ENCODE data around the gene PRPF40B.

PRPF40B gene

DNA sequence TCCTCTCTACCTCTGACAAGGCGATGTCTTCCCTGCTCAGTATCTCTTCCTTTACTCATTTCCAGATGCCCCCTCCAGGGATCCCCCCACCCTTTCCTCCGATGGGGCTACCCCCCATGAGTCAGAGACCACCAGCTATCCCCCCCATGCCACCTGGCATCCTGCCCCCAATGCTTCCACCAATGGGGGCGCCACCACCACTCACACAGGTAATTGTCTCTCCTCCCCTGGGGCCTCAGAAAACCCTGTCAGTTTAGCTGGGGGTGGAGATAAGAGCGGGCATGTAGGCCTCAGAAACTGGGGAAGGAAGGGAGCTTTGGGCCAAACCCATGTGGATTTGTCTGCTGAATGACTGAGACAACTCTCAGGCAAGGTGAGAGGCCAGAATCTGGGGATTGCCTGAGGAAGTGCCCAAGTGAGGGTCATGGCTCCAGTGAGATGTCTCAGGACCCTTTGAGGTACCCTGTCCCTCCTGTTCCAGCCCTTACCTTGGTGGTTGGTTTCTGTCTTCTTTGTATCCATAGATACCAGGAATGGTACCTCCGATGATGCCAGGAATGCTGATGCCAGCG lies 8.1 kb downstream of the PRPF40B start:
- TF ChIP-seq, protein P1, sequence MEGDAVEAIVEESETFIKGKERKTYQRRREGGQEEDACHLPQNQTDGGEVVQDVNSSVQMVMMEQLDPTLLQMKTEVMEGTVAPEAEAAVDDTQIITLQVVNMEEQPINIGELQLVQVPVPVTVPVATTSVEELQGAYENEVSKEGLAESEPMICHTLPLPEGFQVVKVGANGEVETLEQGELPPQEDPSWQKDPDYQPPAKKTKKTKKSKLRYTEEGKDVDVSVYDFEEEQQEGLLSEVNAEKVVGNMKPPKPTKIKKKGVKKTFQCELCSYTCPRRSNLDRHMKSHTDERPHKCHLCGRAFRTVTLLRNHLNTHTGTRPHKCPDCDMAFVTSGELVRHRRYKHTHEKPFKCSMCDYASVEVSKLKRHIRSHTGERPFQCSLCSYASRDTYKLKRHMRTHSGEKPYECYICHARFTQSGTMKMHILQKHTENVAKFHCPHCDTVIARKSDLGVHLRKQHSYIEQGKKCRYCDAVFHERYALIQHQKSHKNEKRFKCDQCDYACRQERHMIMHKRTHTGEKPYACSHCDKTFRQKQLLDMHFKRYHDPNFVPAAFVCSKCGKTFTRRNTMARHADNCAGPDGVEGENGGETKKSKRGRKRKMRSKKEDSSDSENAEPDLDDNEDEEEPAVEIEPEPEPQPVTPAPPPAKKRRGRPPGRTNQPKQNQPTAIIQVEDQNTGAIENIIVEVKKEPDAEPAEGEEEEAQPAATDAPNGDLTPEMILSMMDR (IDR thresholded peaks at IDR 0.05; ENCODE audit: extremely low read depth, insufficient read depth, missing control alignments): no peak
- DNase-seq (ENCODE audit: low spot score): no peak
- in situ Hi-C loops (cut with MboI; ENCODE audit: low pct_unique_long_range_greater_than_20kb, low sequenced_read_pairs, unreplicated experiment): no loop called here

DNA sequence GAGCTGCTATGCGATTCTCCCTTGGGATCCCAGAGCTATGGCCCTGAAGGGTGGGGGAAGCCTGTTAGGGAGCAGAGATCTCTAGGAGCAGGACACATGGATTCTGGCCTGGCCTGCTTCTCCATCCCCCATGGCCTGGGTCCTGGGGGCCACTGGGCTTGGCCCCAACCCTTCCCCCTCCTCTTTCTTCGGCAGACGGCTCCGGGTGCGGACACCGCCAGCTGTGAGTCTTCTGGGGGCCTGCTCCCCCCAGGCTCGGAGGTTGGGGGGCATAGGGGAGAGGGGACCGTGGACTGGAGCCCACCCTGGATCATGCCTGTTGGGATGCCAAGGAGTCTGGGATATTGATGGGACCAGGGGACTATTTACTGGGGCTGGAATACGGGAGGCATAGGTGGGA lies 9.0 kb downstream of the PRPF40B start:
- no peak for DNase-seq (ENCODE audit: low spot score)
- TF ChIP-seq, protein P1 (IDR thresholded peaks at IDR 0.05; ENCODE audit: extremely low read depth, insufficient read depth, missing control alignments): no peak
- in situ Hi-C loops (cut with MboI; ENCODE audit: low pct_unique_long_range_greater_than_20kb, low sequenced_read_pairs, unreplicated experiment): no loop called here

DNA sequence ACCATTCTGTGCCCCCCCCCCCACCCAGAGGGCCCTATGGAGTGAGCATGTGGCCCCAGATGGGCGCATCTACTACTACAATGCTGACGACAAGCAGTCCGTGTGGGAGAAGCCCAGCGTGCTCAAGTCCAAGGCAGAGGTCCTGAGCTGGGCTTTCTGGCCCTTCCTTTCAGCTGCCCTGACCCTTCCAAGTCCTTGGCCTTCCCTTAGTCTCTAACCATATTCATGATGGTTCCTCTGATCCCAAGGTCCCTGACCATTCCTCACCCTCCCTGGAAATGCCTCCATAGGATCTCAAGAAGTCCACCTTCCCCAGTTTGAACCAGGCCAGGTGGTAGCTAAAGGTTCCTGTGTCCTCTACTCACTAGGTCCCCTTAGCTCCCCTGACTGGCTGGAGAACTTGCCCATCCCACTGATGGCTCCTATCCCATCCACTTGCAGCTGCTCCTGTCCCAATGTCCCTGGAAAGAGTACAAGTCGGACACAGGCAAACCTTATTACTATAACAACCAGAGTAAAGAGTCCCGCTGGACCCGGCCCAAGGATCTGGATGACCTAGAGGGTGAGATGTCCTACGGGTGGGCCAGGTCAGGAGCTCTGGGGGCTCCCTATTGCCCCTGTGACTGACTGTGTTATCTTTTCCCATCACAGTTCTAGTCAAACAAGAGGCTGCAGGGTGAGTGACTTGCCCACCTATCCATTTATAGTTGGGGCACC lies 9.8 kb downstream of the PRPF40B start:
- in situ Hi-C loops (cut with MboI; ENCODE audit: low pct_unique_long_range_greater_than_20kb, low sequenced_read_pairs, unreplicated experiment): no loop called here
- DNase-seq (ENCODE audit: low spot score): no peak
- TF ChIP-seq, protein P1 (IDR thresholded peaks at IDR 0.05; ENCODE audit: extremely low read depth, insufficient read depth, missing control alignments): no peak

DNA sequence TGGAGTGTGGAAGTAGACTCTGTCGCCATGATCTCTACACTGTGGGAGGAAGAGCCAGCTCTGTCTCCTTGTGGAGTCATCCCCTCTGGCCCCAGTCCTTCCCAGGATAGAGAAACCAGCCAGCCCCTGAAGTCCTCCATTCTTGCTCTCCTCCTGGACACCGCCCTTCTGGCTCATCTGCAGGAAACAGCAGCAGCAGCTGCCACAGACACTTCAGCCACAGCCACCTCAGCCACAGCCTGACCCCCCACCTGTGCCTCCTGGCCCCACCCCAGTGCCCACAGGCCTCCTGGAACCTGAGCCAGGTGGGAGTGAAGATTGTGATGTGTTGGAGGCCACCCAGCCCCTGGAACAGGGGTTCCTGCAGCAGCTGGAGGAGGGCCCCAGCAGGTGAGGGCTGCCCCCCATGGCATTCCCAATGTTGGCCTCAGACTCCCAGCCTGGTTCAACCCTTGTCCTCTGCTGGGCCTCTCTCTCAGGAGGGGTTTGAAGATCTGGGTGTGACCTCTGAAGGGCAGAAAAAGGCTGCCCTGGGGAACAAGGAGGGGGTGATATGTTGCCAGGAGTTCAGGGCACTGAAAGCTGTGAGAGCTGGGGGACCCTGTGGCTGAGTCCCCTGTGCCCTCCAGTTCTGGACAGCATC lies 10.5 kb downstream of the PRPF40B start:
- in situ Hi-C loops (cut with MboI; ENCODE audit: low pct_unique_long_range_greater_than_20kb, low sequenced_read_pairs, unreplicated experiment): no loop called here
- DNase-seq (ENCODE audit: low spot score): no peak
- TF ChIP-seq, protein P1 (IDR thresholded peaks at IDR 0.05; ENCODE audit: extremely low read depth, insufficient read depth, missing control alignments): no peak

DNA sequence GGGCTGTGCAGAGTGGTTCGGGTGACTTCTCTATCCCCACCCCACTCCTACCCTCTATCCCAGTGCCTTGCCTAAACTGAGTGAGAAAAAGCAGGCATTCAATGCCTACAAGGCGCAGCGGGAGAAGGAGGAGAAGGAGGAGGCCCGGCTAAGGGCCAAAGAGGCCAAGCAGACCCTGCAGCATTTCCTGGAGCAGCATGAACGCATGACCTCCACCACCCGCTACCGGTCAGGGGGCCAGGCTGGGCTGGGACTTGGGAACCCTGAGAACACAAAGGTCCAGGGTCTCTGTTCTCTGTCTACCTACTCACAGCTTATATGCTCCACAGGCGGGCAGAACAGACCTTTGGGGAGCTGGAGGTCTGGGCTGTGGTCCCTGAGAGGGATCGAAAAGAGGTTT lies 11.7 kb downstream of the PRPF40B start:
- TF ChIP-seq, protein P1 (IDR thresholded peaks at IDR 0.05; ENCODE audit: extremely low read depth, insufficient read depth, missing control alignments): no peak
- DNase-seq (ENCODE audit: low spot score): no peak
- in situ Hi-C loops (cut with MboI; ENCODE audit: low pct_unique_long_range_greater_than_20kb, low sequenced_read_pairs, unreplicated experiment): no loop called here

DNA sequence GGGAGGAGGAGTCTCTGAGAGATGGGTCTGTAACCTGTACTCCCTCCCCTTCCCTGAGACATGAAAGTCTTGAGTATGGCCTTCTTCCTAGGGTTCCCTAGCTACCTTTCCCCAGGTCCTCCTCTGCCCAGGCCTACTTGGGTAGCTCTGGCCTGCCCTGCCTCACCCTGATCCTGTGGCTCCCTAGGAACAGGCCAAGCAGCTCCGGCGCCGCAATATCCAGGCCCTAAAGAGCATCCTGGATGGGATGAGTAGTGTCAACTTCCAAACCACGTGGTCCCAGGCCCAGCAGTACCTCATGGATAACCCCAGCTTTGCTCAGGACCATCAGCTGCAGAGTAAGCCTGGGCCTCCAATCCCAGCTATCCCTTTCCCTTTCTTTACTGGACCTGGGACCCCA lies 12.3 kb downstream of the PRPF40B start:
- in situ Hi-C loops (cut with MboI; ENCODE audit: low pct_unique_long_range_greater_than_20kb, low sequenced_read_pairs, unreplicated experiment): no loop called here
- TF ChIP-seq, protein P1 (IDR thresholded peaks at IDR 0.05; ENCODE audit: extremely low read depth, insufficient read depth, missing control alignments): no peak
- DNase-seq (ENCODE audit: low spot score): no peak
